Psoas muscle (tissue), 8 donors: ENCODE results near the gene LRFN2. TPM values are rescaled to one million over a fixed set of nuclear protein-coding genes. Genes with fewer than 3 reads are reported as not detected.

Experiments
- ATAC-seq, 4 donors: fragments of 200-7000 bp; cut with Tn5 transposase; one replicate each; pipeline ENCODE4 v1.9.1; 2020; ENCODE audit warnings: moderate library complexity in 3 of 4, mild to moderate bottlenecking in 2 of 4
- DNase-seq, 2 donors: peaks; one replicate each; pipeline ENCODE4 v3.0.0-alpha.2; 2020
- H3K27ac ChIP-seq: fragments of 200-600 bp; one replicate; pipeline ENCODE4 v1.8.0; 2022
- H3K27me3 ChIP-seq, 3 donors: fragments of 200-600 bp in 1 of 3; one replicate each; pipeline versions ENCODE4 v1.6.1 to v1.8.0; 2013 to 2022; ENCODE audit warnings: low read length in 2 of 3, mild to moderate bottlenecking in 2 of 3, moderate library complexity in 1 of 3; ENCODE audit not compliant: insufficient read depth in 3 of 3
- H3K36me3 ChIP-seq, 2 donors: fragments of 200-600 bp in 1 of 2; one replicate each; pipeline versions ENCODE4 v1.6.1 to v1.8.0; 2013 to 2022; ENCODE audit warnings: low read depth in 1 of 2, mild to moderate bottlenecking in 1 of 2, moderate library complexity in 1 of 2; ENCODE audit not compliant: insufficient read depth in 1 of 2
- H3K4me1 ChIP-seq: fragments of 200-600 bp; one replicate; pipeline ENCODE4 v1.8.0; 2022
- H3K4me3 ChIP-seq: fragments of 200-600 bp; one replicate; pipeline ENCODE4 v1.8.0; 2022; ENCODE audit warnings: mild to moderate bottlenecking
- H3K9me3 ChIP-seq: fragments of 200-600 bp; one replicate; pipeline ENCODE4 v1.8.0; 2022
- WGBS, 3 donors: extraction: QIAGEN DNeasy Blood & Tissue Kit; methylation state at CpG; one replicate each; pipeline versions ENCODE4 v1.1.6 to v1.1.7; 2013; 5-methylcytosine and 5-hydroxymethylcytosine counted together
- intact Hi-C, 2 donors: fragments of 100-400 bp; cut with DNase I; formaldehyde crosslinking; loops; one replicate each; pipeline versions ENCODE4 v1.11.0 to v1.14.2; 2022
- polyA plus RNA-seq, 3 donors: library from polyadenylated mRNA; stranded (reverse); fragments of 200-250 nt; gene quantifications; one replicate each; pipeline ENCODE4 v1.2.3, GENCODE V29; 2013
- total RNA-seq, 4 donors: library from RNA; stranded (reverse); fragmentation: NEBNext Ultra II Directional in 2 of 4; extraction: Animal tissue kit (Norgen Biotek cat#: 25700) in 2 of 4; gene quantifications; one replicate each; pipeline versions ENCODE4 v1.2.1 to v1.2.4, GENCODE V29; 2021 to 2023
- TF ChIP-seq, protein P1 (sequence below): fragments of 200-600 bp; IDR thresholded peaks from one replicate; pipeline ENCODE4 v1.8.0; 2022; ENCODE audit warnings: antibody characterized with exemption
- donor health status: healthy with polysubstance abuse.
- donor health status: DM: no; HTN: no; CAD: no; lungs with moderate emphysema.
- donor health status: Bipolar disorder and iron deficiency.
- donor health status: healthy.
- donor health status: DM: yes; HTN: yes; CAD: no.
- donor health status: DM: no; HTN: no; CAD: no.
- donor health status: DM: no; HTN: no; CAD: no.
- donor health status: DM: yes; HTN: yes; CAD: no.

Gene LRFN2
- total and polyA plus RNA-seq, 7 donors, result 0.06 TPM; not detected in 6

DNA sequence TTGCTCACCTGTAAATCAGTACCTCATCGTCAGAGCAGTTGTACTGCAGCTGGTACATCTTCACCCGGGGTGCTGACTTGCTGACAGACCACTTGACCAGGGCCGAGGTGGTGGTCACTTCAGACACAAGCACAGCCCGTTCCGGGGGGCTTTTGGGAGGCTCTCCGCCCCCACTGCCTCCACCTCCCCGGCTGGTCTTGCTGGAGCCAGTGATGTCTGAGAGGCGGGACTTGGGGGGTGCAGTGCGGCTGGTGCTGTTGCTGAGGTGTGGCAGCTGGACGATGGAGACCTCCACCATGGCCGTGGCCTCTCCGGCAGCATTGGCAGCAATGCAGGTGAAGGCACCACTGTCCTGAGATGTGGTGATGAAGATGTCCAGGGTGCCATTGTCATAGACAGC lies 155.5 kb downstream of the LRFN2 start:
- H3K4me1 ChIP-seq, result peaks cover 5% of the 10 kb centered on the region
- H3K4me3 ChIP-seq, result no peak overlapping the region
- no peak overlapping the region for H3K27ac ChIP-seq
- no peak for ATAC-seq
- H3K36me3 ChIP-seq, result no peaks in the 10 kb centered on the region
- 90 to 96% (median 93%) methylated on average over 12 of the region's 12 CpGs for WGBS, 3 donors
- intact Hi-C loops, result no loop called here
- H3K27me3 ChIP-seq, result no peaks in the 10 kb centered on the region
- TF ChIP-seq, protein P1, sequence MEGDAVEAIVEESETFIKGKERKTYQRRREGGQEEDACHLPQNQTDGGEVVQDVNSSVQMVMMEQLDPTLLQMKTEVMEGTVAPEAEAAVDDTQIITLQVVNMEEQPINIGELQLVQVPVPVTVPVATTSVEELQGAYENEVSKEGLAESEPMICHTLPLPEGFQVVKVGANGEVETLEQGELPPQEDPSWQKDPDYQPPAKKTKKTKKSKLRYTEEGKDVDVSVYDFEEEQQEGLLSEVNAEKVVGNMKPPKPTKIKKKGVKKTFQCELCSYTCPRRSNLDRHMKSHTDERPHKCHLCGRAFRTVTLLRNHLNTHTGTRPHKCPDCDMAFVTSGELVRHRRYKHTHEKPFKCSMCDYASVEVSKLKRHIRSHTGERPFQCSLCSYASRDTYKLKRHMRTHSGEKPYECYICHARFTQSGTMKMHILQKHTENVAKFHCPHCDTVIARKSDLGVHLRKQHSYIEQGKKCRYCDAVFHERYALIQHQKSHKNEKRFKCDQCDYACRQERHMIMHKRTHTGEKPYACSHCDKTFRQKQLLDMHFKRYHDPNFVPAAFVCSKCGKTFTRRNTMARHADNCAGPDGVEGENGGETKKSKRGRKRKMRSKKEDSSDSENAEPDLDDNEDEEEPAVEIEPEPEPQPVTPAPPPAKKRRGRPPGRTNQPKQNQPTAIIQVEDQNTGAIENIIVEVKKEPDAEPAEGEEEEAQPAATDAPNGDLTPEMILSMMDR, result no peak
- no peaks in the 10 kb centered on the region for H3K9me3 ChIP-seq
- DNase-seq, result no peak

DNA sequence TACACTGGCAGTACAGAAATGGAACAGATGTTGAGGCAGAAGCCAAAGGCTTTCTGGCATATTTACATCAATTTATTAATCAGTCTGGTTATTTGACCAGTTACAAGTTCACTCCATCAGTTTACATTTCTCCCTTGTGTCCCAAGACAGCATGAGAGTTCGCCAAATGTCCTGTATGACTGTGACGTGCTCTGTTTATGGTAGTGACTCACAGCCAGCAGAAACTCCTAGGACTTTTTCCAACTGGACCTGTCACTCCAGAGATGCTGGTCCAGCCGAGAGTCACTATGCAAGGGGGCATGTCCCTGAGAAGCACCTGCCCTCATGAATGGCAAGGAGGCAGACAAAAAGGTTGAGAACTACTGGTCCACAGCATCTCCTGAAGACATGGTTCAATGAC lies 160.0 kb downstream of the LRFN2 start:
- intact Hi-C loops, result no loop called here
- ATAC-seq (peak; percentile 52 to 93 (median 88)), DNase-seq (no peak)
- TF ChIP-seq, protein P1, result no peak
- Histone ChIP-seq H3K4me3 (no peak overlapping the region), H3K27me3 (no peaks in the 10 kb centered on the region), H3K36me3 (no peaks in the 10 kb centered on the region), H3K9me3 (no peaks in the 10 kb centered on the region), H3K27ac (no peak overlapping the region), H3K4me1 (peaks cover 19% of the 10 kb centered on the region)
- WGBS, 3 donors, result 50 to 77% (median 55%) methylated on average over 3 of the region's 3 CpGs

- Histone ChIP-seq H3K4me3 (no peak overlapping the region), H3K36me3 (no peaks in the 10 kb centered on the region), H3K27me3 (no peaks in the 10 kb centered on the region), H3K4me1 (peaks cover 19% of the 10 kb centered on the region), H3K27ac (peak overlapping the region; percentile 21), H3K9me3 (no peaks in the 10 kb centered on the region)
- DNase-seq, result no peak
- 62 to 87% (median 67%) methylated on average over 7 of the region's 7 CpGs for WGBS, 3 donors
- intact Hi-C loops, result no loop called here
- TF ChIP-seq, protein P1, result no peak
- peak in 2 of 4 donors; percentile 22 to 30 for ATAC-seq
These were observed 160.7 kb downstream of the LRFN2 start for GRCh38 chr6:40426346-40427066.

DNA sequence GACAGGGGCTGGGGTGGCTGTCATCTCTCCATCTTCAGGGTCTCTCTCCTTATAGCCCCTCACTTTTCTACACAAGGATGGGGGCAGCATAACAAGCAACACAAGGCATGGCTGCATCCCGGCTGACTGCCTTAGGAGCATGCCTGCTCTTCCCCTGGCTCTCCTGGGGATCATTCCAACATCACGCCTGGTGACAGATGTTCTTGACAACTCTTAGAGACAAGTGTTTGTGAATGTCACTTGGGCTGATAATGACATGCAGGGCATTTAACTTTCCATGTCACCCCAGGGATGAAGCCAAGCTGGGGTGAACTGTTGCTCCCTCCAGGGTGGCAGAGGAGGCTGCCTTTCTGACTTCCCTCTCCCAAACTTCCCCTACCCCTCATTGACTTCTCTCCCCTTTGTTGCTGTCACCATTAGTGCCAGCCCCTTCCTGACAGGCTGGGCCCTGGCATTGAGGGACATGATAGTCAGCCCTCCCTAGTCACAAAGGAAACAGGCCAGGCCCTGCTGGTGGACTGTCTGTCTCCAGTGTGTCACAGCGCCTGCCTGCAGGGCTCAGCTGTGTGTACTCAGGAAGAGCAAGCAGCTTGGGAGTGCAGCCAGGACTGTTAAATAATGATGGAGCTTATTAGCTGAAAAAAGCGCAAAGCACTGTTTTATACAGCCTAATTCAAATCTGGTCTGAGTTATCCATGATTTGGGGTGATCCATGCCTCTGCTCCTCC lies 161.8 kb downstream of the LRFN2 start:
- no peaks in the 10 kb centered on the region for H3K9me3 ChIP-seq
- 46 to 47% (median 46%) methylated on average over 4 of the region's 4 CpGs for WGBS, 3 donors
- H3K4me3 ChIP-seq, result no peak overlapping the region
- TF ChIP-seq, protein P1, result no peak
- intact Hi-C loops, result no loop called here
- H3K36me3 ChIP-seq, result no peaks in the 10 kb centered on the region
- DNase-seq, result no peak
- H3K4me1 ChIP-seq, result peaks cover 19% of the 10 kb centered on the region
- H3K27ac ChIP-seq, result peak overlapping the region; percentile 48
- H3K27me3 ChIP-seq, result no peaks in the 10 kb centered on the region
- ATAC-seq, result peak; percentile 56 to 76 (median 76)
